Body of pancreas (tissue), 4 donors: ENCODE measurements around the gene KCNE5.
"Not testable (repeated sequence)": the region's sequence is repeated elsewhere in the genome, so short reads cannot be mapped to it uniquely, and the experiment has no call there.

ENCODE experiments used
- CTCF ChIP-seq, 7 experiments: fragments of 450-650 bp in 4 of 7; fragments of 200-600 bp in 3 of 7; sonication (generic) in 3 of 7; IDR thresholded peaks; one replicate each; pipeline ENCODE4 v1.5.1; 2016 to 2019; ENCODE audit warnings: antibody characterized with exemption in 7 of 7
- POLR2A ChIP-seq, 3 donors: fragments of 450-650 bp; IDR thresholded peaks; one replicate each; pipeline ENCODE4 v1.6.1; 2016; ENCODE audit warnings: antibody characterized with exemption in 3 of 3, mild to moderate bottlenecking in 2 of 3

- not testable (repeated sequence) for TF ChIP-seq POLR2A, CTCF (IDR thresholded peaks at IDR 0.05)
Observed at GRCh38 chrX:109644671-109645070, 19.7 kb upstream of the KCNE5 start.
